H9 (cell line): ENCODE measurements around the gene DNM2. TPM values are rescaled to one million over a fixed set of nuclear protein-coding genes. Genes with fewer than 3 reads are reported as not detected.
"Not testable (repeated sequence)": the region's sequence is repeated elsewhere in the genome, so short reads cannot be mapped to it uniquely, and the experiment has no call there.

Experiments
- DNase-seq: peaks from one replicate; pipeline ENCODE4 v3.0.0-alpha.2; 2017
- H2AFZ ChIP-seq: one replicate; pipeline ENCODE4 v1.6.1; 2013; ENCODE audit warnings: mild to moderate bottlenecking, low read length, control low read depth, moderate library complexity
- H2AK5ac ChIP-seq: 2 replicates; pipeline ENCODE4 v1.6.1; 2013; ENCODE audit warnings: low read length, control low read depth, mixed read lengths; ENCODE audit not compliant: insufficient read length
- H2BK120ac ChIP-seq: one replicate; pipeline ENCODE4 v1.6.1; 2013; ENCODE audit warnings: low read depth, mild to moderate bottlenecking, low read length, control low read depth, inconsistent platforms; ENCODE audit not compliant: poor library complexity, severe bottlenecking
- H2BK12ac ChIP-seq: 2 replicates; pipeline ENCODE4 v1.6.1; 2013; ENCODE audit warnings: low read length, control low read depth, mixed read lengths, low read depth; ENCODE audit not compliant: insufficient read length
- H2BK15ac ChIP-seq: 2 replicates; pipeline ENCODE4 v1.6.1; 2013; ENCODE audit warnings: low read depth, low read length, control low read depth
- H2BK20ac ChIP-seq: one replicate; pipeline ENCODE4 v1.6.1; 2013; ENCODE audit warnings: low read depth, mild to moderate bottlenecking, low read length, control low read depth, inconsistent platforms; ENCODE audit not compliant: poor library complexity, severe bottlenecking
- H2BK5ac ChIP-seq: 2 replicates; pipeline ENCODE4 v1.6.1; 2013; ENCODE audit warnings: low read length, control low read depth, mixed read lengths; ENCODE audit not compliant: insufficient read length
- H3K14ac ChIP-seq: 2 replicates; pipeline ENCODE4 v1.6.1; 2013; ENCODE audit warnings: low read length, control low read depth; ENCODE audit not compliant: insufficient read depth
- H3K18ac ChIP-seq: 2 replicates; pipeline ENCODE4 v1.6.1; 2013; ENCODE audit warnings: low read depth, mild to moderate bottlenecking, mixed read lengths, low read length, control low read depth; ENCODE audit not compliant: insufficient read length
- H3K23ac ChIP-seq: 2 replicates; pipeline ENCODE4 v1.6.1; 2013; ENCODE audit warnings: low read length, control low read depth, mixed read lengths, low read depth; ENCODE audit not compliant: insufficient read length
- H3K23me2 ChIP-seq: 2 replicates; pipeline ENCODE4 v1.6.1; 2013; ENCODE audit warnings: low read depth, mild to moderate bottlenecking, mixed read lengths, low read length, control low read depth; ENCODE audit not compliant: insufficient read length, poor library complexity, severe bottlenecking
- H3K27ac ChIP-seq: 2 replicates; pipeline ENCODE4 v1.5.1; 2013; ENCODE audit warnings: low read length, control low read depth, mixed read lengths, low read depth; ENCODE audit not compliant: insufficient read length
- H3K27me3 ChIP-seq: 2 replicates; pipeline ENCODE4 v1.6.1; 2013; ENCODE audit warnings: low read length, control low read depth, inconsistent platforms; ENCODE audit not compliant: insufficient read depth
- H3K4ac ChIP-seq: 2 replicates; pipeline ENCODE4 v1.6.1; 2013; ENCODE audit warnings: low read depth, mild to moderate bottlenecking, control low read depth, inconsistent platforms, low read length, moderate library complexity
- H3K4me1 ChIP-seq: 2 replicates; pipeline ENCODE4 v1.6.1; 2013; ENCODE audit warnings: low read length, control low read depth, inconsistent platforms; ENCODE audit not compliant: insufficient read depth
- H3K4me2 ChIP-seq: 2 replicates; pipeline ENCODE4 v1.6.1; 2013; ENCODE audit warnings: low read length, control low read depth, mixed read lengths; ENCODE audit not compliant: insufficient read length, insufficient read depth
- H3K56ac ChIP-seq: 2 replicates; pipeline ENCODE4 v1.6.1; 2013; ENCODE audit warnings: low read depth, mild to moderate bottlenecking, mixed read lengths, low read length, control low read depth; ENCODE audit not compliant: insufficient read length
- H3K79me1 ChIP-seq: 2 replicates; pipeline ENCODE4 v1.6.1; 2013; ENCODE audit warnings: low read depth, mild to moderate bottlenecking, moderate library complexity, low read length, control low read depth, inconsistent platforms; ENCODE audit not compliant: insufficient read depth, poor library complexity, severe bottlenecking
- H3K79me2 ChIP-seq: 2 replicates; pipeline ENCODE4 v1.6.1; 2013; ENCODE audit warnings: low read length, control low read depth, inconsistent platforms; ENCODE audit not compliant: insufficient read depth
- H3K9ac ChIP-seq: 2 replicates; pipeline ENCODE4 v1.6.1; 2013; ENCODE audit warnings: low read length, control low read depth, mixed read lengths; ENCODE audit not compliant: insufficient read length; ENCODE audit errors: extremely low read depth
- H3K9me3 ChIP-seq: one replicate; pipeline ENCODE4 v1.6.1; 2013; ENCODE audit warnings: low read depth, low read length, inconsistent platforms; ENCODE audit not compliant: control insufficient read depth
- H3T11ph ChIP-seq: one replicate; pipeline ENCODE4 v1.6.1; 2013; ENCODE audit warnings: mild to moderate bottlenecking, low read length, control low read depth, inconsistent platforms
- H4K20me1 ChIP-seq: one replicate; pipeline ENCODE4 v1.6.1; 2013; ENCODE audit not compliant: control insufficient read depth, insufficient read length, insufficient read depth
- H4K5ac ChIP-seq: 2 replicates; pipeline ENCODE4 v1.6.1; 2013; ENCODE audit warnings: low read depth, mild to moderate bottlenecking, mixed read lengths, low read length, control low read depth; ENCODE audit not compliant: insufficient read length
- H4K8ac ChIP-seq: replicated peaks from 2 replicates; pipeline ENCODE4 v1.6.1; 2013; ENCODE audit warnings: low read length, control low read depth, mixed read lengths, low read depth; ENCODE audit not compliant: insufficient read length
- H4K91ac ChIP-seq: 2 replicates; pipeline ENCODE4 v1.6.1; 2013; ENCODE audit warnings: low read depth, mild to moderate bottlenecking, moderate library complexity, mixed read lengths, low read length, control low read depth; ENCODE audit not compliant: insufficient read length
- H3K27ac Mint-ChIP-seq, 3 experiments: 2 replicates in 2 of 3; 3 replicates in 1 of 3; pipeline ENCODE4 v1.8.0; 2020 to 2021; ENCODE audit warnings: mixed read lengths in 3 of 3, mild to moderate bottlenecking in 1 of 3, moderate library complexity in 1 of 3
- H3K27me3 Mint-ChIP-seq: 2 replicates; pipeline ENCODE4 v1.8.0; 2021; ENCODE audit warnings: low read depth, mild to moderate bottlenecking, moderate library complexity, mixed read lengths
- H3K36me3 Mint-ChIP-seq, 3 experiments: 2 replicates in 2 of 3; 3 replicates in 1 of 3; pipeline ENCODE4 v1.8.0; 2020 to 2021; ENCODE audit warnings: low read depth in 3 of 3, mixed read lengths in 3 of 3; ENCODE audit not compliant: insufficient read depth in 1 of 3
- H3K4me1 Mint-ChIP-seq, 2 experiments: 2 replicates each; pipeline ENCODE4 v1.8.0; 2020; ENCODE audit warnings: mixed read lengths in 2 of 2
- H3K4me3 Mint-ChIP-seq, 2 experiments: 2 replicates in 1 of 2; 3 replicates in 1 of 2; pipeline ENCODE4 v1.8.0; 2020 to 2021; ENCODE audit warnings: mild to moderate bottlenecking in 2 of 2, mixed read lengths in 2 of 2, moderate library complexity in 1 of 2
- H3K9me3 Mint-ChIP-seq, 2 experiments: 2 replicates in 1 of 2; 3 replicates in 1 of 2; pipeline ENCODE4 v1.8.0; 2020; ENCODE audit warnings: mild to moderate bottlenecking in 2 of 2, mixed read lengths in 2 of 2, moderate library complexity in 1 of 2
- WGBS: extraction: QIAGEN DNeasy Blood & Tissue Kit; methylation state at CpG from one replicate; pipeline ENCODE4 v1.1.7; 2013; ENCODE audit warnings: missing lambda C conversion rate, low lambda C conversion rate, mixed read lengths; ENCODE audit not compliant: insufficient read length; ENCODE audit errors: extremely low coverage; 5-methylcytosine and 5-hydroxymethylcytosine counted together
- total RNA-seq: library from RNA; stranded (reverse); gene quantifications from 2 replicates; pipeline ENCODE4 v1.2.1, GENCODE V29; 2021
- TF ChIP-seq, protein P1 (sequence below): fragments of 200-600 bp; sonication (generic); conservative IDR thresholded peaks from 3 replicates; pipeline ENCODE4 v1.8.0; 2021; ENCODE audit warnings: antibody characterized with exemption, mild to moderate bottlenecking

DNM2 gene
- total RNA-seq, 1 experiment from 2014 or later: 152 TPM

DNA sequence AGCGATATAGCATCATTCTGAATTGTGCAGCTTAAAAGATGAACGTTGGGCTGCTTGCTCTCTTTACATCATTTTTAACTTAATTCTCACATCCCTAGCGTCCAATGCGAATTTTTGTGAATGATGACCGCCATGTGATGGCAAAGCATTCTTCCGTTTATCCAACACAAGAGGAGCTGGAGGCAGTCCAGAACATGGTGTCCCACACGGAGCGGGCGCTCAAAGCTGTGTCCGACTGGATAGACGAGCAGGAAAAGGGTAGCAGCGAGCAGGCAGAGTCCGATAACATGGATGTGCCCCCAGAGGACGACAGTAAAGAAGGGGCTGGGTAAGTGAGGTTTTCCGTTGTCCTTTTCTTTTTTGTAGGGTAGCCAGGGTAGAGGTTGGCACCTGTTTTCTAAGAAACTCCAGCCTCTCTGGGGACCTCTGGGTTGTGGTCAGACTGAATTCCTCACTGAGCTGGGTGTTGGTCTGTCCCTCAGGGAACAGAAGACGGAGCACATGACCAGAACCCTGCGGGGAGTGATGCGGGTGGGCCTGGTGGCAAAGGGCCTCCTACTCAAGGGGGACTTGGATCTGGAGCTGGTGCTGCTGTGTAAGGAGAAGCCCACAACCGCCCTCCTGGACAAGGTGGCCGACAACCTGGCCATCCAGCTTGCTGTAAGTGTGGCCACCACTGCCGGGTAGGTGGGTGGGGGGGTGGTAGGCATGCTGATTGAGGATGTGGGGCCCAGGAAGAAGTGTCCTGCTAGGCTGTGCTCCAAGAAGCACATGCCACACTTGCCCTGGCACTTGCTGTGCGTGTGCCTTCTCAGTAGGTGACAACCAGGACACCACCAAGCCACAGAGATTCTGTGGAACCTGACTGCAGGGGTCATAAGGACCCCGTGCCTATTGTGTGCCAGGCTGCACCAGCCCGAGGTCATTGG, 46.7 kb upstream of the DNM2 start:
- Histone ChIP-seq H2BK12ac (no peak overlapping the region), H3K23ac (no peak overlapping the region), H3K4me2 (no peak overlapping the region), H3K56ac (no peak overlapping the region), H2BK20ac (no peak overlapping the region), H2BK120ac (no peak overlapping the region), H3K79me2 (peaks cover 58% of the 10 kb centered on the region), H4K5ac (no peak overlapping the region), H3K9ac (no peak overlapping the region), H3K4me1 (no peaks in the 10 kb centered on the region), H3K4ac (no peak overlapping the region), H3K23me2 (no peaks in the 10 kb centered on the region), H2BK15ac (no peak overlapping the region), H2BK5ac (no peak overlapping the region), H4K20me1 (no peaks in the 10 kb centered on the region), H3K27me3 (no peaks in the 10 kb centered on the region), H3K18ac (no peak overlapping the region), H3T11ph (no peak overlapping the region), H3K79me1 (peaks cover 4% of the 10 kb centered on the region), H2AK5ac (no peak overlapping the region), H3K27ac (no peak overlapping the region), H4K91ac (no peak overlapping the region), H2AFZ (no peak overlapping the region), H3K9me3 (no peaks in the 10 kb centered on the region), H4K8ac (no peak overlapping the region), H3K14ac (no peak overlapping the region; the same call in 1 of the 2 replicates)
- H3K36me3 Mint-ChIP-seq: peaks cover 58 to 87% (median 86%) of the 10 kb centered on the region in 3 experiments
- DNase-seq: no peak
- H3K9me3 Mint-ChIP-seq: no peaks in the 10 kb centered on the region
- peaks cover 3% of the 10 kb centered on the region in 2 experiments; a peak in 1 of 4 replicates for H3K4me1 Mint-ChIP-seq
- no peak overlapping the region; a peak in 1 of 5 replicates for H3K4me3 Mint-ChIP-seq
- H3K27me3 Mint-ChIP-seq: no peaks in the 10 kb centered on the region; the same call in 1 of the 2 replicates
- no CpG with 5 or more reads among the region's 24 CpGs for WGBS
- TF ChIP-seq, protein P1, sequence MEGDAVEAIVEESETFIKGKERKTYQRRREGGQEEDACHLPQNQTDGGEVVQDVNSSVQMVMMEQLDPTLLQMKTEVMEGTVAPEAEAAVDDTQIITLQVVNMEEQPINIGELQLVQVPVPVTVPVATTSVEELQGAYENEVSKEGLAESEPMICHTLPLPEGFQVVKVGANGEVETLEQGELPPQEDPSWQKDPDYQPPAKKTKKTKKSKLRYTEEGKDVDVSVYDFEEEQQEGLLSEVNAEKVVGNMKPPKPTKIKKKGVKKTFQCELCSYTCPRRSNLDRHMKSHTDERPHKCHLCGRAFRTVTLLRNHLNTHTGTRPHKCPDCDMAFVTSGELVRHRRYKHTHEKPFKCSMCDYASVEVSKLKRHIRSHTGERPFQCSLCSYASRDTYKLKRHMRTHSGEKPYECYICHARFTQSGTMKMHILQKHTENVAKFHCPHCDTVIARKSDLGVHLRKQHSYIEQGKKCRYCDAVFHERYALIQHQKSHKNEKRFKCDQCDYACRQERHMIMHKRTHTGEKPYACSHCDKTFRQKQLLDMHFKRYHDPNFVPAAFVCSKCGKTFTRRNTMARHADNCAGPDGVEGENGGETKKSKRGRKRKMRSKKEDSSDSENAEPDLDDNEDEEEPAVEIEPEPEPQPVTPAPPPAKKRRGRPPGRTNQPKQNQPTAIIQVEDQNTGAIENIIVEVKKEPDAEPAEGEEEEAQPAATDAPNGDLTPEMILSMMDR: no peak
- H3K27ac Mint-ChIP-seq: peak overlapping the region in 2 of 3 experiments; percentile 80 to 85; a peak in 3 of 7 replicates

DNA sequence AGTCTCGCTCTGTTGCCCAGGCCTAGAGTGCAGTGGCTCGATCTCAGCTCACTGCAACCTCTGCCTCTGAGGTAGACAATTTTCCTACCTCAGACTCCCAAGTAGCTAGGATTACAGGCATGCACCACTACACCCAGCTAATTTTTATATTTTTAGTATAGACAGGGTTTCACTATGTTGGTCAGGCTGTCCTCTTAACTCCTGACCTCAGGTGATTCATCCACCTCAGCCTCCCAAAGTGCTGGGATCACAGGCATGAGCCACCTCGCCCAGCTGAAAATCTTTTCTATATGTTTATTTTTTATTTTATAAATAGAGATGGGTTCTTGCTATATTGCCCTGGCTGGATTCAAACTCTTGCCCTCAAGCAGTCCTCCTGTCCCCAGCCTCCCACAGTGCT, 46.0 kb upstream of the DNM2 start:
- not testable (repeated sequence) for H4K20me1 ChIP-seq, H3K9me3 ChIP-seq, H2BK12ac ChIP-seq, H2BK15ac ChIP-seq, H3K79me1 ChIP-seq, H3K23me2 ChIP-seq, H3K9ac ChIP-seq, H3K14ac ChIP-seq, H3K23ac ChIP-seq, H3T11ph ChIP-seq, H3K4me1 Mint-ChIP-seq, H3K56ac ChIP-seq, H2AFZ ChIP-seq, H3K4me3 Mint-ChIP-seq, H3K27me3 ChIP-seq, DNase-seq, H2BK5ac ChIP-seq, H3K4me2 ChIP-seq, H3K27ac ChIP-seq, H2AK5ac ChIP-seq, H4K91ac ChIP-seq, H4K8ac ChIP-seq, H3K4me1 ChIP-seq, H3K18ac ChIP-seq, H2BK120ac ChIP-seq, H3K27me3 Mint-ChIP-seq, H4K5ac ChIP-seq, H3K4ac ChIP-seq, H2BK20ac ChIP-seq, H3K9me3 Mint-ChIP-seq, H3K27ac Mint-ChIP-seq
- peaks cover 54 to 86% (median 84%) of the 10 kb centered on the region in 3 experiments for H3K36me3 Mint-ChIP-seq
- WGBS: no CpG with 5 or more reads among the region's 3 CpGs
- H3K79me2 ChIP-seq: peaks cover 50% of the 10 kb centered on the region
